SH-SY5Y (cell line): ENCODE measurements around the gene PPP1CA.

Source experiments
- GATA2 ChIP-seq: IDR thresholded peaks from 2 replicates; pipeline ENCODE4 v1.6.1; 2011; ENCODE audit warnings: mild to moderate bottlenecking, low read depth, low read length
- GATA3 ChIP-seq: IDR thresholded peaks from 2 replicates; pipeline ENCODE4 v1.6.1; 2011; ENCODE audit warnings: low read depth, mild to moderate bottlenecking, low read length, moderate library complexity

DNA sequence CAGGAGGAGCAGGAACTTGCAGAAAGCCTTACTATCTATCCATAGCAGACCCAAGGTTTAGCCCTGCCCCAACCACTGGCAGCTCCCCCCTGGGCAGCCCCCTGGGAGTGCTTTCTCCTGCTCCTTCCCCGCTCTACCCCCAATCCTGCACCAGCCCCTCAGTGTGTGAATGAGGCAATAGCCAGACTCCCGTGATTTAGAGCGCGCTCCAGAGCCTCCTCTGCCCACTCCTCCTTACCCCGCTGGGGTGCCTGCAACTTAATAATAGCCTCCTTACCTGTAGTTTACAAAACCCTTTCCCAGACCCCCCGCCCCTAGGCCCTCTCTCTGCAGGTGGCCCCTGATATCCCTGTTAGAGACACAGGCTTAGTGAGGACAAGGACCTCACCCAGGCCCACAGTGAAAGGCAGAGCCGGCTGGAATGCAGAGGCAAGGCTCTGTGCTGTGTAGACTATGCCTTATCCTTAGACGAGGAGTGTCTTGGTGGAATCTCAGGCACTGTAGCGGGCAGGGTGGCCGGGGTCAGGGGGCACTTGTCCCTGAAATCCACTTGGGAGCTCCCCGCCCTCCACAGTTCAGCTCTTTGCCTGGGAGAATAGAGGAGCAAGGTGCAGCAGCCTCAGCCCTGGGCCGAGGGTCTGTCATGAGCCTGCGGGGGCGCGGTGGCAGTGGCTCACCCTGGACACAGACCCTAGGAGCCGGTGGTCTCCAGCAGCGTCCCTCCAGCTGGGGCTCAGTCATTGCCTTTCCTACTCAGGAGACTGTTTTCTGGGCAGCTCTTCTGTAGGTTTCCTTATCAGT lies 9.5 kb upstream of the PPP1CA start:
- no peak for TF ChIP-seq GATA3
- no peak for TF ChIP-seq GATA2
